ENCODE data around the gene CA12. TPM values are rescaled to one million over a fixed set of nuclear protein-coding genes. Genes with fewer than 3 reads are reported as not detected.
"Not testable (repeated sequence)": the region's sequence is repeated elsewhere in the genome, so short reads cannot be mapped to it uniquely, and the experiment has no call there.

Gene CA12
- total and polyA plus RNA-seq, 10 of the 15 experiments (the other 5 are each of a cell fraction or from before 2014, with no cell fraction given): 0.03 to 0.10 TPM; not detected in 8

DNA sequence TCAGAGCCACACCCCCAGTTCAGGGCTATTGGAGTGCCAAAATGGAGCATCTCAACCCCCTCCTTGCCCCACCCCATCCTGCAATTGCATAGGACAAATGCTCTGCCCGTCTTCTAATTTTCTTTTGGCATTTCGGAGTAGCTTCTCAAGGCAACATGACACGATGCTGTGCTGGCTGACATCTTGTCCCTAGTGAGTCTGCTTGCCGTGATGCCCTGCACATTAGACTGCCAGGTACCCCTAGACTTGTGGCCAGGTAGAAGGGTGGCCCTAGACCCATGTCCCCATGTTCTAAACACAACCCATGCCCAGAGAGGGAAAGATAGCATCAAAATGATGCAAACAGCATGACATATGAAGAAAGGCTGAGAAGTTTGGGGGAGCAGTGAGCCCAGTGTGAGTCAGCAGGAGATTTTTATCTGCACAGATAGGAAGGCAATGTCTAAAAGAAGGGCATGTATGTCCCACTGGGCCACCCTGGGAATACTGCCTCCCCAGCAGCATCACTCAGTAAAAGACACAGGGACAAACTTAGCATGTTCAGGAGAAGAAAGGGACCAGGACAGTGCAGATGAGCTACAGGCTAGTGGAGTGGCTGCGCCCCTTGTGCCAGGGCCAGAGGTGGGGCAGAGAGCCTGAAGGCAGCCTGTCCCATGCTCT is 36.8 kb downstream of the CA12 start (continued):
- TF ChIP-seq, protein P1, sequence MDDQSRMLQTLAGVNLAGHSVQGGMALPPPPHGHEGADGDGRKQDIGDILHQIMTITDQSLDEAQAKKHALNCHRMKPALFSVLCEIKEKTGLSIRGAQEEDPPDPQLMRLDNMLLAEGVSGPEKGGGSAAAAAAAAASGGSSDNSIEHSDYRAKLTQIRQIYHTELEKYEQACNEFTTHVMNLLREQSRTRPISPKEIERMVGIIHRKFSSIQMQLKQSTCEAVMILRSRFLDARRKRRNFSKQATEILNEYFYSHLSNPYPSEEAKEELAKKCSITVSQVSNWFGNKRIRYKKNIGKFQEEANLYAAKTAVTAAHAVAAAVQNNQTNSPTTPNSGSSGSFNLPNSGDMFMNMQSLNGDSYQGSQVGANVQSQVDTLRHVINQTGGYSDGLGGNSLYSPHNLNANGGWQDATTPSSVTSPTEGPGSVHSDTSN (IDR thresholded peaks at IDR 0.05; ENCODE audit: insufficient replicate concordance, low read depth, low read length): no peak
- no peak for TF ChIP-seq JUND (IDR thresholded peaks at IDR 0.05; ENCODE audit: low read depth, low read length)

DNA sequence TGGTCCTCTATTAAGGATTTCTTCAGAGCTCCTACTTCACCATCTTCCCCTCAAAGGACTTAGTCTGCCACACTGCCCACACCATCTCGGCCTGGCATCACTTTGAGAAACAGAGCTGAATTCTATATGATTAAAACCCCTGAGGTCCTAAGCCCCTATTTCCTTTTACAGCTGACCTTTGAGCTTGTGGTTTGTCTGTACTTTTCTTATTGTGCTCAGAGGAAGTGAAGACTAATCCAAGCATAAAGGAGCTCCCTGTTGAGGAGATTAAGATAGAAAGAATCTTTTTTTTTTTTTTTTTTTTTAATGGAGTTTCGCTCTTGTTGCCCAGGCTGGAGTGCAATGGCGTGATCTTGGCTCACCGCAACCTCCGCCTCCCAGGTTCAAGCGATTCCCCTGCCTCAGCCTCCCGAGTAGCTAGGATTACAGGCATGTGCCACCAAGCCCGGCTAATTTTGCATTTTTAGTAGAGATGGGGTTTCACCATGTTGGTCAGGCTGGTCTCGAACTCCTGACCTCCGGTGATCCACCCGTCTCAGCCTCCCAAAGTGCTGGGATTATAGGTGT is 38.6 kb downstream of the CA12 start:
- FAIRE-seq; H3K4me3 ChIP-seq; in situ Hi-C loops (cut with MboI); H3K9ac ChIP-seq (ENCODE audit: control insufficient read depth, insufficient read depth, low read length); H3K36me3 ChIP-seq (ENCODE audit: control insufficient read depth in 2 of 2, insufficient read depth in 2 of 2, low read length in 1 of 2); H4K20me1 ChIP-seq (ENCODE audit: control insufficient read depth, insufficient read depth); H3K9me3 ChIP-seq (replicated peaks; ENCODE audit: control insufficient read depth, insufficient read depth, low read length); H3K4me2 ChIP-seq (ENCODE audit: control insufficient read depth, insufficient read depth); intact Hi-C loops (cut with micrococcal nuclease; ENCODE audit: unreplicated experiment); H3K79me2 ChIP-seq (ENCODE audit: control insufficient read depth, insufficient read depth, low read length); H2AFZ ChIP-seq (ENCODE audit: control insufficient read depth, low read depth, low read length); H3K27ac ChIP-seq (ENCODE audit: control insufficient read depth, insufficient read depth); H3K27me3 ChIP-seq (replicated peaks in 1 of 2; ENCODE audit: control insufficient read depth in 2 of 2, insufficient read depth in 2 of 2, low read length in 1 of 2); H3K4me1 ChIP-seq (ENCODE audit: control insufficient read depth, insufficient read depth, low read length); BruUV-seq (replicated peaks): not testable (repeated sequence)
- ChIA-PET POLR2A (interaction anchor here (0.6 to 0.9 kb wide), 16 partner anchors 11 to 530 kb away, joined by 3 to 6 read pairs (median 4); no protein-coding TSS in a partner anchor), SMC1A (ENCODE audit: uncharacterized antibody, unreplicated experiment) (interaction anchor here (0.6 to 1.9 kb wide), 13 partner anchors 8 to 547 kb away, joined by 3 to 8 read pairs (median 3); no protein-coding TSS in a partner anchor), CTCF (interaction anchor here (0.6 to 1.6 kb wide), 10 partner anchors 9 to 1464 kb away, joined by 3 to 6 read pairs (median 3); no protein-coding TSS in a partner anchor), RAD21 (ENCODE audit: unreplicated experiment) (interaction anchor here (0.5 to 1.7 kb wide), 20 partner anchors 11 to 1279 kb away, joined by 3 to 14 read pairs (median 4); no protein-coding TSS in a partner anchor)
- DNase-seq (ENCODE audit: low read depth, low spot score) (peak; percentile 48), ATAC-seq (peak; percentile 88)
- 16% methylated on average over 10 of the region's 11 CpGs for WGBS (ENCODE audit: insufficient coverage, insufficient replicate concordance, low lambda C conversion rate, missing lambda C conversion rate)
- TF ChIP-seq DPF2 (IDR thresholded peaks at IDR 0.05) (peak; percentile 57; the same call in 1 of the 2 replicates), BHLHE40 (IDR thresholded peaks at IDR 0.05; ENCODE audit: borderline replicate concordance in 1 of 2, low read depth in 2 of 2, low read length in 1 of 2) (peak in 1 of 2 experiments; percentile 37; a peak in 1 of 4 replicates), BMI1 (IDR thresholded peaks at IDR 0.05; ENCODE audit: borderline replicate concordance) (peak; percentile 46; the same call in 1 of the 2 replicates), ZNF384 (IDR thresholded peaks at IDR 0.05; ENCODE audit: borderline replicate concordance, low read depth, low read length) (0 out of 2 replicates have a peak, but pooled peaks have one; percentile 4), NR2C1 (IDR thresholded peaks at IDR 0.05) (0 out of 2 replicates have a peak, but pooled peaks have one; percentile 14), IKZF1 (conservative IDR thresholded peaks at IDR 0.05) (peak; percentile 37), IKZF2 (IDR thresholded peaks at IDR 0.05) (peak; percentile 69 to 76; a peak in 2 of 4 replicates), ZNF217 (IDR thresholded peaks at IDR 0.05) (peak; percentile 61; the same call in 1 of the 2 replicates), SMARCA5 (IDR thresholded peaks at IDR 0.05) (0 out of 2 replicates have a peak, but pooled peaks have one; percentile 50), MTA2 (IDR thresholded peaks at IDR 0.05; ENCODE audit: low read depth) (peak; percentile 82), SPI1 (IDR thresholded peaks at IDR 0.05; ENCODE audit: borderline replicate concordance, insufficient read depth, low read depth, low read length) (peak; percentile 46; the same call in 1 of the 2 replicates), NBN (IDR thresholded peaks at IDR 0.05) (peak; percentile 37; the same call in 1 of the 2 replicates), RUNX3 (IDR thresholded peaks at IDR 0.05; ENCODE audit: low read length) (peak; percentile 28; the same call in 1 of the 2 replicates)
- TF ChIP-seq, protein P2, sequence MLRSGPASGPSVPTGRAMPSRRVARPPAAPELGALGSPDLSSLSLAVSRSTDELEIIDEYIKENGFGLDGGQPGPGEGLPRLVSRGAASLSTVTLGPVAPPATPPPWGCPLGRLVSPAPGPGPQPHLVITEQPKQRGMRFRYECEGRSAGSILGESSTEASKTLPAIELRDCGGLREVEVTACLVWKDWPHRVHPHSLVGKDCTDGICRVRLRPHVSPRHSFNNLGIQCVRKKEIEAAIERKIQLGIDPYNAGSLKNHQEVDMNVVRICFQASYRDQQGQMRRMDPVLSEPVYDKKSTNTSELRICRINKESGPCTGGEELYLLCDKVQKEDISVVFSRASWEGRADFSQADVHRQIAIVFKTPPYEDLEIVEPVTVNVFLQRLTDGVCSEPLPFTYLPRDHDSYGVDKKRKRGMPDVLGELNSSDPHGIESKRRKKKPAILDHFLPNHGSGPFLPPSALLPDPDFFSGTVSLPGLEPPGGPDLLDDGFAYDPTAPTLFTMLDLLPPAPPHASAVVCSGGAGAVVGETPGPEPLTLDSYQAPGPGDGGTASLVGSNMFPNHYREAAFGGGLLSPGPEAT (IDR thresholded peaks at IDR 0.05; ENCODE audit: low read depth): peak; percentile 67; the same call in 1 of the 2 replicates
- TF ChIP-seq, protein P3, sequence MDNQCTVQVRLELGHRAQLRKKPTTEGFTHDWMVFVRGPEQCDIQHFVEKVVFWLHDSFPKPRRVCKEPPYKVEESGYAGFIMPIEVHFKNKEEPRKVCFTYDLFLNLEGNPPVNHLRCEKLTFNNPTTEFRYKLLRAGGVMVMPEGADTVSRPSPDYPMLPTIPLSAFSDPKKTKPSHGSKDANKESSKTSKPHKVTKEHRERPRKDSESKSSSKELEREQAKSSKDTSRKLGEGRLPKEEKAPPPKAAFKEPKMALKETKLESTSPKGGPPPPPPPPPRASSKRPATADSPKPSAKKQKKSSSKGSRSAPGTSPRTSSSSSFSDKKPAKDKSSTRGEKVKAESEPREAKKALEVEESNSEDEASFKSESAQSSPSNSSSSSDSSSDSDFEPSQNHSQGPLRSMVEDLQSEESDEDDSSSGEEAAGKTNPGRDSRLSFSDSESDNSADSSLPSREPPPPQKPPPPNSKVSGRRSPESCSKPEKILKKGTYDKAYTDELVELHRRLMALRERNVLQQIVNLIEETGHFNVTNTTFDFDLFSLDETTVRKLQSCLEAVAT (IDR thresholded peaks at IDR 0.05): peak; percentile 68; the same call in 1 of the 2 replicates
